ENCODE measurements around the gene XG. TPM values are rescaled to one million over a fixed set of nuclear protein-coding genes. Genes with fewer than 3 reads are reported as not detected.
"Not testable (repeated sequence)": the region's sequence is repeated elsewhere in the genome, so short reads cannot be mapped to it uniquely, and the experiment has no call there.

The XG gene
- total RNA-seq, 1 donor from 2014 or later = 1.2 TPM

GRCh38 chrX:2756548-2756947, 4.7 kb downstream of the XG start:
- no peaks in the 10 kb centered on the region for H3K36me3 Mint-ChIP-seq
- H3K27ac Mint-ChIP-seq = no peak overlapping the region
- H3K9me3 Mint-ChIP-seq = peaks cover 7% of the 10 kb centered on the region
- no peaks in the 10 kb centered on the region for H3K27me3 Mint-ChIP-seq (ENCODE audit: low read depth)
- H3K4me1 Mint-ChIP-seq = peaks cover 2% of the 10 kb centered on the region
- H3K4me3 Mint-ChIP-seq = no peak overlapping the region
- no peak for DNase-seq (ENCODE audit: low spot score in 2 of 2, unreplicated experiment in 2 of 2)
- TF ChIP-seq CTCF (IDR thresholded peaks at IDR 0.05; ENCODE audit: unreplicated experiment) = no peak

- DNase-seq (ENCODE audit: low spot score in 2 of 2, unreplicated experiment in 2 of 2) = no peak
- TF ChIP-seq CTCF (IDR thresholded peaks at IDR 0.05; ENCODE audit: unreplicated experiment) = no peak
- Mint-ChIP-seq H3K27me3 (ENCODE audit: low read depth) (no peaks in the 10 kb centered on the region), H3K4me3 (no peak overlapping the region), H3K27ac (no peak overlapping the region), H3K9me3 (peaks cover 7% of the 10 kb centered on the region), H3K4me1 (peaks cover 6% of the 10 kb centered on the region), H3K36me3 (no peaks in the 10 kb centered on the region)
These were observed 9.4 kb downstream of the XG start for GRCh38 chrX:2761246-2761645.

- peaks cover 14% of the 10 kb centered on the region for H3K4me1 Mint-ChIP-seq
- not testable (repeated sequence) for H3K27me3 Mint-ChIP-seq (ENCODE audit: low read depth); H3K27ac Mint-ChIP-seq; H3K9me3 Mint-ChIP-seq; DNase-seq (ENCODE audit: low spot score in 2 of 2, unreplicated experiment in 2 of 2); H3K36me3 Mint-ChIP-seq; H3K4me3 Mint-ChIP-seq
These were observed 10.8 kb downstream of the XG start for GRCh38 chrX:2762671-2763070.

GRCh38 chrX:2764766-2765548, 13.1 kb downstream of the XG start:
- H3K36me3 Mint-ChIP-seq; H3K9me3 Mint-ChIP-seq; H3K27ac Mint-ChIP-seq; DNase-seq (ENCODE audit: low spot score in 2 of 2, unreplicated experiment in 2 of 2); H3K4me3 Mint-ChIP-seq; H3K27me3 Mint-ChIP-seq (ENCODE audit: low read depth): not testable (repeated sequence)
- peaks cover 20% of the 10 kb centered on the region for H3K4me1 Mint-ChIP-seq

- Mint-ChIP-seq H3K4me3 (no peak overlapping the region), H3K27me3 (ENCODE audit: low read depth) (no peaks in the 10 kb centered on the region), H3K4me1 (peaks cover 20% of the 10 kb centered on the region), H3K27ac (peak overlapping the region; percentile 71), H3K9me3 (no peaks in the 10 kb centered on the region), H3K36me3 (no peaks in the 10 kb centered on the region)
- no peak for TF ChIP-seq CTCF (IDR thresholded peaks at IDR 0.05; ENCODE audit: unreplicated experiment)
- DNase-seq (ENCODE audit: low spot score in 2 of 2, unreplicated experiment in 2 of 2) = no peak
These were observed 13.7 kb downstream of the XG start for GRCh38 chrX:2765549-2765830.

GRCh38 chrX:2766906-2767305, 15.1 kb downstream of the XG start:
- no peak overlapping the region for H3K4me3 Mint-ChIP-seq

More at GRCh38 chrX:2766906-2767305, 15.1 kb downstream of the XG start:
- Mint-ChIP-seq H3K27me3 (ENCODE audit: low read depth) (no peaks in the 10 kb centered on the region), H3K9me3 (no peaks in the 10 kb centered on the region), H3K27ac (peak overlapping the region; percentile 25), H3K4me1 (peaks cover 20% of the 10 kb centered on the region), H3K36me3 (no peaks in the 10 kb centered on the region)
- no peak for TF ChIP-seq CTCF (IDR thresholded peaks at IDR 0.05; ENCODE audit: unreplicated experiment)
- DNase-seq (ENCODE audit: low spot score in 2 of 2, unreplicated experiment in 2 of 2) = no peak
